ENCODE results near the gene LCN15.

Gene LCN15

GRCh38 chr9:136748666-136749611 is 15.4 kb downstream of the LCN15 start:
- FAIRE-seq, result no peak
- DNase-seq (ENCODE audit: insufficient read length, low spot score), result no peak
- no peak for TF ChIP-seq CTCF (IDR thresholded peaks at IDR 0.05; ENCODE audit: insufficient read depth, missing control alignments)

- FAIRE-seq (no peak), DNase-seq (ENCODE audit: insufficient read length, low spot score) (no peak)
- no peak for TF ChIP-seq CTCF (IDR thresholded peaks at IDR 0.05; ENCODE audit: insufficient read depth, missing control alignments)
These were observed 16.1 kb downstream of the LCN15 start, which contains the start of gene LCN6 for GRCh38 chr9:136748201-136748600. Gene LCN6, minus strand, starts transcription at chr9:136748525. Its CDS starts 42 bp downstream, at chr9:136748483.

- DNase-seq (ENCODE audit: insufficient read length, low spot score) (no peak), FAIRE-seq (no peak)
These were observed 16.9 kb downstream of the LCN15 start for GRCh38 chr9:136747161-136748060.

GRCh38 chr9:136746621-136747020 is 17.7 kb downstream of the LCN15 start:
- no peak for TF ChIP-seq CTCF (IDR thresholded peaks at IDR 0.05; ENCODE audit: insufficient read depth, missing control alignments)
- FAIRE-seq, result no peak

More at GRCh38 chr9:136747161-136748060, 16.9 kb downstream of the LCN15 start:
- TF ChIP-seq CTCF (IDR thresholded peaks at IDR 0.05; ENCODE audit: insufficient read depth, missing control alignments), result no peak

GRCh38 chr9:136746155-136746490 is 18.2 kb downstream of the LCN15 start:
- TF ChIP-seq CTCF (IDR thresholded peaks at IDR 0.05; ENCODE audit: insufficient read depth, missing control alignments), result no peak
- FAIRE-seq, result no peak
- DNase-seq (ENCODE audit: insufficient read length, low spot score), result no peak

More at GRCh38 chr9:136746621-136747020, 17.7 kb downstream of the LCN15 start:
- no peak for DNase-seq (ENCODE audit: insufficient read length, low spot score)

- FAIRE-seq (no peak), DNase-seq (ENCODE audit: insufficient read length, low spot score) (no peak)
- TF ChIP-seq CTCF (IDR thresholded peaks at IDR 0.05; ENCODE audit: insufficient read depth, missing control alignments), result no peak
These were observed 18.7 kb downstream of the LCN15 start for GRCh38 chr9:136745389-136746154.
